HTR-8/SVneo (cell line): ENCODE measurements around the gene DLL3.
"Not testable (repeated sequence)": the region's sequence is repeated elsewhere in the genome, so short reads cannot be mapped to it uniquely, and the experiment has no call there.

ENCODE experiments used
- DNase-seq: peaks from one replicate; pipeline ENCODE4 v3.0.0; 2011; ENCODE audit warnings: low spot score, mixed read lengths; ENCODE audit not compliant: insufficient read length
- FAIRE-seq: peaks from 2 replicates; lab custom pipeline; 2011; peaks lifted over from hg19 to GRCh38; lab: Jason Lieb, UNC

Gene DLL3, protein sequence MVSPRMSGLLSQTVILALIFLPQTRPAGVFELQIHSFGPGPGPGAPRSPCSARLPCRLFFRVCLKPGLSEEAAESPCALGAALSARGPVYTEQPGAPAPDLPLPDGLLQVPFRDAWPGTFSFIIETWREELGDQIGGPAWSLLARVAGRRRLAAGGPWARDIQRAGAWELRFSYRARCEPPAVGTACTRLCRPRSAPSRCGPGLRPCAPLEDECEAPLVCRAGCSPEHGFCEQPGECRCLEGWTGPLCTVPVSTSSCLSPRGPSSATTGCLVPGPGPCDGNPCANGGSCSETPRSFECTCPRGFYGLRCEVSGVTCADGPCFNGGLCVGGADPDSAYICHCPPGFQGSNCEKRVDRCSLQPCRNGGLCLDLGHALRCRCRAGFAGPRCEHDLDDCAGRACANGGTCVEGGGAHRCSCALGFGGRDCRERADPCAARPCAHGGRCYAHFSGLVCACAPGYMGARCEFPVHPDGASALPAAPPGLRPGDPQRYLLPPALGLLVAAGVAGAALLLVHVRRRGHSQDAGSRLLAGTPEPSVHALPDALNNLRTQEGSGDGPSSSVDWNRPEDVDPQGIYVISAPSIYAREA

GRCh38 chr19:39498798-39499642 is at the start of gene DLL3:
TSS of gene DLL3 (plus strand) at chr19:39498947. CDS start at chr19:39498975, 28 bp downstream.
- FAIRE-seq = no peak
- DNase-seq = no peak

GRCh38 chr19:39449116-39449797 is 49.5 kb upstream of the DLL3 start:
- FAIRE-seq (no peak), DNase-seq (no peak)

GRCh38 chr19:39451257-39451656 is 47.5 kb upstream of the DLL3 start:
- DNase-seq, FAIRE-seq: not testable (repeated sequence)

GRCh38 chr19:39463403-39463802 is 35.3 kb upstream of the DLL3 start:
- FAIRE-seq (no peak), DNase-seq (no peak)

GRCh38 chr19:39465956-39466747 is 32.6 kb upstream of the DLL3 start:
- no peak for DNase-seq
- no peak for FAIRE-seq

DNA sequence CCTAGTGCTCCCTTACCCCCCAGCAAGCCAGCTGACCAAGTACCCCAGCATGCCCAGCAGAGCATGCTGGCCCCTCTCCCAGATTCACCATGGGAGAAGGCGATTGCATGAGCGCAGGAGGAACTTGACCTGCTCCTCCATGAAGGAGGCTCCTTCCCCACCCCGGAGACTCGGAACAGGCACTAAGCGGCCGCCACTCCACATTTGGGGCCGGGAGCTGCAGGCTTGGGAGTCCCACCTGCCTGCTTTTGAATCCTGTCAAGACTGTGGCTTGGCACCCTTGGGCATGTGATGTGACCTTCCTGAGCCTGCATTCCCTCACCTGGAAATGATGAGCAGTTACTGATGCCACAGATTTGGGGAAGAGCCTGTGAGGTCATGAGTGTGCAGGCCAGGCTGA is 30.8 kb upstream of the DLL3 start:
- FAIRE-seq (no peak), DNase-seq (no peak)

DNA sequence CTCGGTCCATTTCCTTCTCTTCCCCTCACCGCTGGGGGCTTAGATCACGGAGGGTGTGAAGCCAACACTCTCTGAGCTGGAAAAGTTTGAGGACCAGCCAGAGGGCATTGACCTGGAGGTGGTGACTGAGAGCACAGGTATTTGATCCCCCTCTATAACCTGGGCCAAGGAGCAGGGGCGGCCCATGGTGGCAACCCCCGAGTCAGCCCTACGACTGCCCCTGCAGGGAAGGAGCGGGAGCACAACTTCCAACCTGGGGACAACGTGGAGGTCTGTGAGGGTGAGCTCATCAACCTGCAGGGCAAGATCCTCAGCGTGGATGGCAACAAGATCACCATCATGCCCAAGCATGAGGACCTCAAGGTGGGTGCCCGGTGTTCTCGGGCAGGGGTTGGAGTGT is 29.7 kb upstream of the DLL3 start:
- no peak for DNase-seq
- FAIRE-seq = no peak

GRCh38 chr19:39469567-39469966 is 29.2 kb upstream of the DLL3 start:
- no peak for DNase-seq
- no peak for FAIRE-seq

- DNase-seq = no peak
- FAIRE-seq = no peak
Observed at GRCh38 chr19:39470724-39471339, 27.9 kb upstream of the DLL3 start.

GRCh38 chr19:39471756-39472536 is 26.8 kb upstream of the DLL3 start:
- FAIRE-seq (no peak), DNase-seq (no peak)

DNA sequence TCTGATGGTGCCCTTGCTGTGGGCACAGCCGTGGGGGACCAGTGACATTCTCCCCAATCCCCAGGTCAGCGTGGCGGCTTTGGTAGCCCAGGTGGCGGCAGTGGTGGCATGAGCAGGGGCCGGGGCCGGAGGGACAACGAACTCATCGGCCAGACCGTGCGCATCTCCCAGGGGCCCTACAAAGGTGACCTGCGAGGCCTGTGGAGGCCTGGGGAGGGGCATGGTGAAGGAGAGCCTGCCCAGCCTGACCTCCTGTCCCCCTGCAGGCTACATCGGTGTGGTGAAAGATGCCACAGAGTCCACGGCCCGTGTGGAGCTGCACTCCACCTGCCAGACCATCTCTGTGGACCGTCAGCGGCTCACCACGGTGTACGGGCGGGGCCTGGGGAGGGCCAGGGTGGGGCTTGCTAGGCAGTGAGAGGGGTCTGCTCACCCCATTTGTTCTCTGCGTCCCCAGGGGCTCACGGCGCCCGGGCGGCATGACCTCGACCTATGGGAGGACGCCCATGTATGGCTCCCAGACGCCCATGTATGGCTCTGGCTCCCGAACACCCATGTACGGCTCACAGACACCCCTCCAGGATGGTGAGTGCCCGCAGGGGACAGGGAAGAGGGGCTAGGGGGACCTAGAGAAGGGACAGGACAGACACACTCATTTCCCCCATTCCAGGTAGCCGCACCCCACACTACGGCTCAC is 25.9 kb upstream of the DLL3 start:
- DNase-seq = no peak
- FAIRE-seq = no peak

DNA sequence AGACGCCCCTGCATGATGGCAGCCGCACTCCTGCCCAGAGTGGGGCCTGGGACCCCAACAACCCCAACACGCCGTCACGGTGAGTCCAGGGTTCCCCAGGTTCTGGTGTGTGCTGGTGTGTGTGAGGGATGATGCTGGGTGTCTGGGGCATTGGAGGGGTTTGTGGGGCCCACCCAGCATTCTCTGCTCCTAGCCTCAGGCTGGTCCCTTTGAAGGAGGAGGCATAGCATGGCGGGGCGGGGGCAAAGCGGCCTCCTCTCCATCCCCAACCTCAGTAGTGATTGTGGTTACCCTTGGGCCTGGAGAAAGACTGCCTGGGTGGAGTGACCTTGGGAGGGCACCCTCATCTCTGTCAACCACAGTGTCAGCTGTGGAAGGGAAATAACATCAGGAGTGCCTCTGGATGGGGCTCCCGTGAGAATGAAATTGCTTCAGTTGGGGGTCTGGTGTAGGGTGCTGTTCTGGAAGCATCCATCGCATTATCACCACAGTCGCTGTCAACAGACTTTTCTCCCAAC is 25.2 kb upstream of the DLL3 start:
- no peak for FAIRE-seq
- no peak for DNase-seq

GRCh38 chr19:39474139-39474620 is 24.6 kb upstream of the DLL3 start:
- peak; percentile 47 for DNase-seq
- peak; percentile 86 for FAIRE-seq

- FAIRE-seq = peak; percentile 28
- no peak for DNase-seq
Observed at GRCh38 chr19:39475748-39476147, 23.0 kb upstream of the DLL3 start.

DNA sequence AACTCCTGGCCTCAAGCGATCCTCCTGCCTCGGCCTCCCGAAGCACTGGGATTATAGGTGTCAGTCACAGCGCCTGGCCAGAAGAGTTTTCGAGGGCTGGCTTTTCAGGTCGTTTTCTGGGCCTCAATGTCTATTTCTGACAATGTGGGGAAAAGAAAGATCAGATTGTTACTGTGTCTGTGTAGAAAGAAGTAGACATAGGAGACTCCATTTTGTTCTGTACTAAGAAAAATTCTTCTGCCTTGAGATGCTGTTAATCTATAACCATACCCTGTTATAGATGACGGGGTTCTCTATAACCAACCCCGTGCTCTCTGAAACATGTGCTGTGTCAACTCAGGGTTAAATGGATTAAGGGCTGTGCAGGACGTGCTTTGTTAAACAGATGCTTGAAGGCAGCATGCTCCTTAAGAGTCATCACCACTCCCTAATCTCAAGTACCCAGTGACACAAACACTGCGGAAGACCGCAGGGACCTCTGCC is 19.4 kb upstream of the DLL3 start:
- not testable (repeated sequence) for FAIRE-seq

GRCh38 chr19:39479916-39480315 is 18.8 kb upstream of the DLL3 start:
- DNase-seq (no peak), FAIRE-seq (peak; percentile 51)

More for the DNA sequence above, 19.4 kb upstream of the DLL3 start:
- not testable (repeated sequence) for DNase-seq
